ENCODE measurements around the gene C11orf52.

DNA sequence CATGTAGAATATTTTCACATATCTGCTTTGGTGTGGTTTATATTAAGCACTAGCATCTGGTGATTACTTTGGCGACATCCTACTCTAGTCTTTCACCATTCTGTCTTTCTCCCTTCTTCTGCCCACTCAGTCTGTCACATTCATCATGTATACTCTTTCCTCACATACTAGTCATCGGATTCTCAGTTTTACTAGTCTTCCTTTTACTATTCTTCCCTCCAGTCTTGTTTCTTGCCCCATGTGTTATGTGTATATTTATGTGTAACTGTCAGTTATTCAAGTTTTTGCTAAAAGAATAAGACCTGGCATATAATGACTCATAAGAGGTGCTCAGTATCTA lies 13.9 kb downstream of the C11orf52 start:
- TF ChIP-seq, protein P1, sequence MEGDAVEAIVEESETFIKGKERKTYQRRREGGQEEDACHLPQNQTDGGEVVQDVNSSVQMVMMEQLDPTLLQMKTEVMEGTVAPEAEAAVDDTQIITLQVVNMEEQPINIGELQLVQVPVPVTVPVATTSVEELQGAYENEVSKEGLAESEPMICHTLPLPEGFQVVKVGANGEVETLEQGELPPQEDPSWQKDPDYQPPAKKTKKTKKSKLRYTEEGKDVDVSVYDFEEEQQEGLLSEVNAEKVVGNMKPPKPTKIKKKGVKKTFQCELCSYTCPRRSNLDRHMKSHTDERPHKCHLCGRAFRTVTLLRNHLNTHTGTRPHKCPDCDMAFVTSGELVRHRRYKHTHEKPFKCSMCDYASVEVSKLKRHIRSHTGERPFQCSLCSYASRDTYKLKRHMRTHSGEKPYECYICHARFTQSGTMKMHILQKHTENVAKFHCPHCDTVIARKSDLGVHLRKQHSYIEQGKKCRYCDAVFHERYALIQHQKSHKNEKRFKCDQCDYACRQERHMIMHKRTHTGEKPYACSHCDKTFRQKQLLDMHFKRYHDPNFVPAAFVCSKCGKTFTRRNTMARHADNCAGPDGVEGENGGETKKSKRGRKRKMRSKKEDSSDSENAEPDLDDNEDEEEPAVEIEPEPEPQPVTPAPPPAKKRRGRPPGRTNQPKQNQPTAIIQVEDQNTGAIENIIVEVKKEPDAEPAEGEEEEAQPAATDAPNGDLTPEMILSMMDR (conservative IDR thresholded peaks at IDR 0.05): no peak
- no peak for TF ChIP-seq ZFX (IDR thresholded peaks at IDR 0.05)
